K562 (cell line): ENCODE measurements around the gene EFCAB12. TPM values are rescaled to one million over a fixed set of nuclear protein-coding genes. Genes with fewer than 3 reads are reported as not detected.

Experiments
- C11orf30 ChIP-seq: fragments of 450-650 bp; IDR thresholded peaks from 2 replicates; pipeline ENCODE4 v1.6.1; 2016; ENCODE audit warnings: low read depth, mild to moderate bottlenecking
- CBFA2T3 ChIP-seq: fragments of 450-650 bp; IDR thresholded peaks from 2 replicates; pipeline ENCODE4 v1.6.1; 2017
- CREB1 ChIP-seq, 2 experiments: sonication (generic) in 1 of 2; formaldehyde crosslinking in 1 of 2; IDR thresholded peaks; 2 replicates each; pipeline versions ENCODE4 v1.6.1 to v1.8.0; 2012 to 2022; ENCODE audit warnings: inconsistent platforms in 1 of 2, mild to moderate bottlenecking in 1 of 2, missing genetic modification reagents in 1 of 2, moderate library complexity in 1 of 2
- CTBP1 ChIP-seq: fragments of 450-650 bp; IDR thresholded peaks from 2 replicates; pipeline ENCODE4 v1.6.1; 2016; ENCODE audit warnings: borderline replicate concordance
- EGR1 ChIP-seq: fragments of 450-650 bp; conservative IDR thresholded peaks from 2 replicates; pipeline ENCODE4 v1.6.1; 2017; ENCODE audit warnings: mild to moderate bottlenecking
- HDAC2 ChIP-seq: fragments of 450-650 bp; IDR thresholded peaks from 2 replicates; pipeline ENCODE4 v1.6.1; 2016; ENCODE audit warnings: mild to moderate bottlenecking
- HNRNPUL1 ChIP-seq: fragments of 200-400 bp; formaldehyde crosslinking; IDR thresholded peaks from 2 replicates; pipeline ENCODE4 v1.6.1; 2017; ENCODE audit warnings: low read length
- KDM5B ChIP-seq: fragments of 200-600 bp; sonication (generic); IDR thresholded peaks from 2 replicates; pipeline ENCODE4 v1.6.1; 2012; ENCODE audit warnings: low read depth, mild to moderate bottlenecking, moderate library complexity, low read length, control low read depth, inconsistent platforms; ENCODE audit not compliant: insufficient replicate concordance
- MAFK ChIP-seq: IDR thresholded peaks from 2 replicates; pipeline ENCODE4 v1.6.1; 2011; ENCODE audit warnings: low read length, improper control_type of control experiment
- NEUROD1 ChIP-seq: fragments of 150-350 bp; IDR thresholded peaks from 2 replicates; pipeline ENCODE4 v1.6.1; 2014; ENCODE audit warnings: borderline replicate concordance, low read length, low read depth; ENCODE audit not compliant: partially characterized antibody
- NFYB ChIP-seq: IDR thresholded peaks from 2 replicates; pipeline ENCODE4 v1.6.1; 2011; ENCODE audit warnings: mild to moderate bottlenecking, moderate library complexity; ENCODE audit not compliant: insufficient read length; ENCODE audit errors: extremely low read depth
- NR4A1 ChIP-seq, 2 experiments: fragments of 250-450 bp in 1 of 2; fragments of 450-650 bp in 1 of 2; sonication (Bioruptor Pico) in 1 of 2; IDR thresholded peaks; 2 replicates each; pipeline versions ENCODE4 v1.4.0 to v1.6.1; 2016 to 2020; ENCODE audit warnings: mild to moderate bottlenecking in 2 of 2, missing compliant biosample characterization in 1 of 2, missing genetic modification characterization in 1 of 2, moderate library complexity in 1 of 2
- RB1 ChIP-seq: fragments of 450-650 bp; IDR thresholded peaks from 2 replicates; pipeline ENCODE4 v1.6.1; 2017; ENCODE audit warnings: low read depth, mild to moderate bottlenecking
- TAF1 ChIP-seq: IDR thresholded peaks from 2 replicates; pipeline ENCODE4 v1.6.1; 2011; ENCODE audit warnings: mild to moderate bottlenecking, low read length, moderate library complexity; ENCODE audit not compliant: insufficient read depth, control insufficient read depth, severe bottlenecking; ENCODE audit errors: extremely low read depth
- polyA plus RNA-seq, 8 experiments: library from polyadenylated mRNA; depleted of rRNA in 4 of 8; stranded (reverse) in 5 of 8; unstranded in 3 of 8; fragments of >200 nt; fragmentation: Nextera tagmentation in 2 of 8; fragmentation: Illumina TruSeq in 1 of 8; extraction: Ambion mirVana in 2 of 8; extraction: Trizol in 1 of 8; gene quantifications; 2 replicates each; pipeline versions ENCODE4 v1.2.1 to v1.2.3, GENCODE V29; 2011 to 2014; ENCODE audit warnings: inconsistent platforms in 1 of 8, missing spikeins in 1 of 8
- total RNA-seq, 7 experiments: library from RNA; depleted of rRNA in 6 of 7; stranded (reverse); fragments of >200 nt in 6 of 7; fragmentation: Illumina TruSeq in 2 of 7; extraction: Trizol in 2 of 7; gene quantifications; 2 replicates each; pipeline versions ENCODE4 v1.2.1 to v1.2.3, GENCODE V29; 2011 to 2021; ENCODE audit warnings: low replicate concordance in 1 of 7
- TF ChIP-seq, protein P1 (sequence below): fragments of 450-650 bp; IDR thresholded peaks from 2 replicates; pipeline ENCODE4 v1.7.1; 2018; ENCODE audit warnings: mild to moderate bottlenecking, low read depth; ENCODE audit not compliant: partially characterized antibody
- TF ChIP-seq, protein P2 (sequence below): IDR thresholded peaks from 2 replicates; pipeline ENCODE4 v1.6.1; 2012; ENCODE audit warnings: low read depth, low read length, improper control_type of control experiment, borderline replicate concordance
- TF ChIP-seq, protein P3 (sequence below): fragments of 450-650 bp; IDR thresholded peaks from 2 replicates; pipeline ENCODE4 v1.6.1; 2016; ENCODE audit warnings: mild to moderate bottlenecking
- TF ChIP-seq, protein P4 (sequence below): fragments of 450-650 bp; IDR thresholded peaks from 2 replicates; pipeline ENCODE4 v1.6.1; 2016

Gene EFCAB12
- total and polyA plus RNA-seq, 9 of the 15 experiments (the other 6 are each of a cell fraction or from before 2014, with no cell fraction given): 0.08 to 0.95 (median 0.56) TPM; not detected in 1

DNA sequence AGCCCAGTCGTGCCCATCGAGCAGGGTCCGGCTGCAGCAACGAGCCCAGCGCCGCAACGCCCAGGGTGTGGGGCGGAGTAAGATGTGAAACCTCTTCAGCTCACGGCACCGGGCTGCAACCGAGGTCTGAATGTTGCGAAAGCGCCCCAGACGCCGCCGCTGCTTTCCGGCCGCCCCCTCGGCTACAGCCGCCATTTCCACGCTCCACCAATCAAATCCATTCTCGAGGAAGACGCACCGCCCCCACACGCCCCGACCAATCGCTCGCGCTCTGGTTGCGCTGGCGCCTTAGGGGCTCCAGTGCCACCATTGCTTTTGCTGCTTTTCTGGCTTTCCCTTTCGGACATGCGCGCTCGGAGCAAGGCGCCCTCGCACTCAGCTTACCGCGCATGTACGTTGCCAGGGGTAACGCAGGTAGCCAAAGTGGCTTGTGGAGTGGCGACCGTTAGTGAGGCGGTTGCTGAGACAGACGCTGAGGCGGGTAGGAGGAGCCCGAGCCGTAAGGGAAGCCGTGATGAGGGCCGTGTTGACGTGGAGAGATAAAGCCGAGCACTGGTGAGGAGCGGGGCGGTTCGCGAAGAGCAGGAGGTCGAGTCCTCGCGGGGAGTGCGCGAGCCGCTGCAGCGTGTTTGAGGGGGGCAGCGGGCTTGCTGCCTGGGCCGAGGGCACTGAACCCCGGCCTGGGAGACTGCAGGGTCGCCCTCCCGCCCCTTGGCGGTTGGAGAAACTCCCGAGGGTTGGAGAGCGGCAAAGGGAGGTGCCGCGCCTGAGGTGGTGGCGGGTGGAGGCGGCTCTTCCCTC lies 11.6 kb upstream of the EFCAB12 start, which contains the start of the genes IFT122 and MBD4 (continued):
- TF ChIP-seq NFYB (peak; percentile 23), NEUROD1 (no peak), CTBP1 (peak; percentile 76; the same call in 1 of the 2 replicates), MAFK (no peak), C11orf30 (no peak), NR4A1 (CRISPR knock-in tag; IDR thresholded peaks at IDR 0.05) (0 out of 2 replicates have a peak, but pooled peaks have one; percentile 40), NR4A1 (tag; IDR thresholded peaks at IDR 0.05) (0 out of 2 replicates have a peak, but pooled peaks have one; percentile 59), CBFA2T3 (peak; percentile 47; the same call in 1 of the 2 replicates), RB1 (peak; percentile 78; the same call in 1 of the 2 replicates), TAF1 (peak; percentile 63), EGR1 (peak; percentile 97), CREB1 (IDR thresholded peaks at IDR 0.05) (peak; percentile 66), CREB1 (CRISPR knock-in tag; IDR thresholded peaks at IDR 0.05) (peak; percentile 84; the same call in 1 of the 2 replicates), HDAC2 (peak; percentile 38; the same call in 1 of the 2 replicates), KDM5B (peak; percentile 75), HNRNPUL1 (no peak)
- TF ChIP-seq, protein P1, sequence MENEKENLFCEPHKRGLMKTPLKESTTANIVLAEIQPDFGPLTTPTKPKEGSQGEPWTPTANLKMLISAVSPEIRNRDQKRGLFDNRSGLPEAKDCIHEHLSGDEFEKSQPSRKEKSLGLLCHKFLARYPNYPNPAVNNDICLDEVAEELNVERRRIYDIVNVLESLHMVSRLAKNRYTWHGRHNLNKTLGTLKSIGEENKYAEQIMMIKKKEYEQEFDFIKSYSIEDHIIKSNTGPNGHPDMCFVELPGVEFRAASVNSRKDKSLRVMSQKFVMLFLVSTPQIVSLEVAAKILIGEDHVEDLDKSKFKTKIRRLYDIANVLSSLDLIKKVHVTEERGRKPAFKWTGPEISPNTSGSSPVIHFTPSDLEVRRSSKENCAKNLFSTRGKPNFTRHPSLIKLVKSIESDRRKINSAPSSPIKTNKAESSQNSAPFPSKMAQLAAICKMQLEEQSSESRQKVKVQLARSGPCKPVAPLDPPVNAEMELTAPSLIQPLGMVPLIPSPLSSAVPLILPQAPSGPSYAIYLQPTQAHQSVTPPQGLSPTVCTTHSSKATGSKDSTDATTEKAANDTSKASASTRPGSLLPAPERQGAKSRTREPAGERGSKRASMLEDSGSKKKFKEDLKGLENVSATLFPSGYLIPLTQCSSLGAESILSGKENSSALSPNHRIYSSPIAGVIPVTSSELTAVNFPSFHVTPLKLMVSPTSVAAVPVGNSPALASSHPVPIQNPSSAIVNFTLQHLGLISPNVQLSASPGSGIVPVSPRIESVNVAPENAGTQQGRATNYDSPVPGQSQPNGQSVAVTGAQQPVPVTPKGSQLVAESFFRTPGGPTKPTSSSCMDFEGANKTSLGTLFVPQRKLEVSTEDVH: peak; percentile 29
- TF ChIP-seq, protein P2, sequence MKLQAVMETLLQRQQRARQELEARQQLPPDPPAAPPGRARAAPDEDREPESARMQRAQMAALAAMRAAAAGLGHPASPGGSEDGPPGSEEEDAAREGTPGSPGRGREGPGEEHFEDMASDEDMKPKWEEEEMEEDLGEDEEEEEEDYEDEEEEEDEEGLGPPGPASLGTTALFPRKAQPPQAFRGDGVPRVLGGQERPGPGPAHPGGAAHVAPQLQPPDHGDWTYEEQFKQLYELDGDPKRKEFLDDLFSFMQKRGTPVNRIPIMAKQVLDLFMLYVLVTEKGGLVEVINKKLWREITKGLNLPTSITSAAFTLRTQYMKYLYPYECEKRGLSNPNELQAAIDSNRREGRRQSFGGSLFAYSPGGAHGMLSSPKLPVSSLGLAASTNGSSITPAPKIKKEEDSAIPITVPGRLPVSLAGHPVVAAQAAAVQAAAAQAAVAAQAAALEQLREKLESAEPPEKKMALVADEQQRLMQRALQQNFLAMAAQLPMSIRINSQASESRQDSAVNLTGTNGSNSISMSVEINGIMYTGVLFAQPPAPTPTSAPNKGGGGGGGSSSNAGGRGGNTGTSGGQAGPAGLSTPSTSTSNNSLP: no peak
- TF ChIP-seq, protein P3, sequence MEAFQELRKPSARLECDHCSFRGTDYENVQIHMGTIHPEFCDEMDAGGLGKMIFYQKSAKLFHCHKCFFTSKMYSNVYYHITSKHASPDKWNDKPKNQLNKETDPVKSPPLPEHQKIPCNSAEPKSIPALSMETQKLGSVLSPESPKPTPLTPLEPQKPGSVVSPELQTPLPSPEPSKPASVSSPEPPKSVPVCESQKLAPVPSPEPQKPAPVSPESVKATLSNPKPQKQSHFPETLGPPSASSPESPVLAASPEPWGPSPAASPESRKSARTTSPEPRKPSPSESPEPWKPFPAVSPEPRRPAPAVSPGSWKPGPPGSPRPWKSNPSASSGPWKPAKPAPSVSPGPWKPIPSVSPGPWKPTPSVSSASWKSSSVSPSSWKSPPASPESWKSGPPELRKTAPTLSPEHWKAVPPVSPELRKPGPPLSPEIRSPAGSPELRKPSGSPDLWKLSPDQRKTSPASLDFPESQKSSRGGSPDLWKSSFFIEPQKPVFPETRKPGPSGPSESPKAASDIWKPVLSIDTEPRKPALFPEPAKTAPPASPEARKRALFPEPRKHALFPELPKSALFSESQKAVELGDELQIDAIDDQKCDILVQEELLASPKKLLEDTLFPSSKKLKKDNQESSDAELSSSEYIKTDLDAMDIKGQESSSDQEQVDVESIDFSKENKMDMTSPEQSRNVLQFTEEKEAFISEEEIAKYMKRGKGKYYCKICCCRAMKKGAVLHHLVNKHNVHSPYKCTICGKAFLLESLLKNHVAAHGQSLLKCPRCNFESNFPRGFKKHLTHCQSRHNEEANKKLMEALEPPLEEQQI: no peak
- TF ChIP-seq, protein P4, sequence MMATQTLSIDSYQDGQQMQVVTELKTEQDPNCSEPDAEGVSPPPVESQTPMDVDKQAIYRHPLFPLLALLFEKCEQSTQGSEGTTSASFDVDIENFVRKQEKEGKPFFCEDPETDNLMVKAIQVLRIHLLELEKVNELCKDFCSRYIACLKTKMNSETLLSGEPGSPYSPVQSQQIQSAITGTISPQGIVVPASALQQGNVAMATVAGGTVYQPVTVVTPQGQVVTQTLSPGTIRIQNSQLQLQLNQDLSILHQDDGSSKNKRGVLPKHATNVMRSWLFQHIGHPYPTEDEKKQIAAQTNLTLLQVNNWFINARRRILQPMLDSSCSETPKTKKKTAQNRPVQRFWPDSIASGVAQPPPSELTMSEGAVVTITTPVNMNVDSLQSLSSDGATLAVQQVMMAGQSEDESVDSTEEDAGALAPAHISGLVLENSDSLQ: peak; percentile 60
